HG02943 (cell line): ENCODE data around the gene LMAN2L.

Source experiments
- ATAC-seq: cut with Tn5 transposase; IDR thresholded peaks from one replicate; pipeline ENCODE4 v1.9.1; 2021; ENCODE audit warnings: mild to moderate bottlenecking, low read depth, moderate library complexity; ENCODE audit not compliant: unreplicated experiment

The LMAN2L gene

DNA sequence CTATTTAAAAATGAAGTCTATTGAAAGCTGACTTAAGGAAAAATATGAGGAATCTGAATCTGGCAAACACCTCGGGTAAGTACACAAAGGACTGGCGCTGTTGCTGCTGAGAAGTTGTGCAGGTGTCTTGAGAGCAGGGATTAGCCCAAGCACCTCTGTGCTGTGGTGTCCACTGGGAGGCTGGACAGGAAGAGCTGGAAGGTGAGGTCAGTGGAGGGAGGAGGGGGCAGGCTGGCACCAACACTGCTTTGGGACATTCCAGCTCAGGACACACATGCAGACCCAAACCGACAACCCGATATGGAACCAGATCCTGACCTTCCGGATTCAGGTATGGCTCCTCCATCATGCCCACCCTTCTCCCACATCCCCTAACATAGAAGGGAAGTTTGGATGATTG, 76.7 kb downstream of the LMAN2L start:
- no peak for ATAC-seq

DNA sequence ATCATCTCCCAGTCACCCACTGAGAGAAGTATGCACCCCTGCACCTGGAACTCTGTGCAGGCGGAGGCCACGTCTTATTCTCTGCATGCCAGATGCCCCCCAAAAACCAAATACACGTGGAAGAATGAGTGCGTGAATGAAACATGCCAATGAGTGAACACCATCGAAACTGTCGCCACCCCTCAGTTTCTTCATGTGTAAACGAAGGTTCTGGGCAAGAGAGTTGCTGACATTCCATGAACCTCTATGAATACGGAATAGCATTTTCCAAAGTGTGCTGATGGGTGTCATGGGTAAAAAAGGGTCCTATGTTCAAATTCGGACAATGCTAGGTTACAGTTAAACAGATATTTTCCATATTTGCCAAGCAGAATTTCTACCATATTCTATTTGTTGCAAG, 77.5 kb downstream of the LMAN2L start:
- no peak for ATAC-seq

DNA sequence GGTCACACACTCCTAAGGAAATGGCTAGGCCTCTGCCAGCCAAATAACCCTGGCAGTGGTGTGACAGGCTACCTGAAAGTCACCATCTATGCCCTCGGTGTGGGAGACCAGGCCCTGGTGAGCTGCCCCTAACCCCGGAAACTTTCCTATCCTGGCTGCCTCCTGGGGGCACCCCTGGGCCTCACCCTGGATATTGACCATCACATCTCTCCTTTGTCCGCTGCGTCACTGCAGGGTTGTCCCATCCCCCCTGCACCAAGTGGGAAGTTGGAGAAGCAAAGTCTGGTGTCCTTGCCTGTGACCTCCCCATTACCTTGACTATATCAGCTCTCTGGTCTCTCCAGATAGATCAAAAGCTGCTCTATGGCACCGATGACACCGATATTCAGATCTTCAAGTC, 78.5 kb downstream of the LMAN2L start:
- ATAC-seq: no peak

DNA sequence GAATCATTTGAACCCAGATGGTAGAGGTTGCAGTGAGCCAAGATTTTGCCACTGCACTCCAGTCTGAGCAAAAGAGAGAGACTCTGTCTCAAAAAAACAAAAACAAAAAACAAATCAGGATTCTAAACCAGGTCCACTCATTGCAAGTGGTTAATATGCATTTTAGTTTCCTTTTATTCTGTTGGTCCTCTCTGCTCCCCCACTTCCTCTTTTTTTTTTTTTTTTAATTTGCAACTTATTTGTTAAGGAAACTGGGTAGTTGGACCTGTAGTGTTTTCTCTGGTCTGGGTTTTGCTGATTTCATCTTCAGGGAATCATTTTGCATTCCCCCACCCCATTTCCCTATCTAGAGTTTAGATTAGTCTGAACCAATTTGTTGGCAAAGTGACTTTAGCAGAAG, 83.3 kb downstream of the LMAN2L start:
- no peak for ATAC-seq
